GM12801 (cell line): ENCODE measurements around the gene ANKFY1.

ENCODE experiments used
- CTCF ChIP-seq: IDR thresholded peaks from one replicate; pipeline ENCODE4 v1.5.1; 2011; ENCODE audit warnings: control low read depth; ENCODE audit not compliant: insufficient read length; ENCODE audit errors: extremely low read depth

Gene ANKFY1

GRCh38 chr17:4140125-4140524 is 123.7 kb downstream of the ANKFY1 start:
- no peak for TF ChIP-seq CTCF

- no peak for TF ChIP-seq CTCF
These were observed 127.4 kb downstream of the ANKFY1 start for GRCh38 chr17:4136373-4136772.

GRCh38 chr17:4135489-4135888 is 128.3 kb downstream of the ANKFY1 start:
- no peak for TF ChIP-seq CTCF

- TF ChIP-seq CTCF, result no peak
These were observed 129.1 kb downstream of the ANKFY1 start for GRCh38 chr17:4134721-4135120.

- TF ChIP-seq CTCF, result no peak
These were observed 133.1 kb downstream of the ANKFY1 start for GRCh38 chr17:4130715-4131114.

GRCh38 chr17:4127555-4127954 is 136.2 kb downstream of the ANKFY1 start:
- no peak for TF ChIP-seq CTCF

- TF ChIP-seq CTCF, result no peak
These were observed 138.2 kb downstream of the ANKFY1 start for GRCh38 chr17:4125552-4125951.

GRCh38 chr17:4124999-4125398 is 138.8 kb downstream of the ANKFY1 start:
- no peak for TF ChIP-seq CTCF
